Measurements from ENCODE around the gene PARM1. TPM values are rescaled to one million over a fixed set of nuclear protein-coding genes. Genes with fewer than 3 reads are reported as not detected.

PARM1 gene
- total and polyA plus RNA-seq, 9 of the 15 experiments (the other 6 are each of a cell fraction or from before 2014, with no cell fraction given): 0.07 TPM; not detected in 8

- TF ChIP-seq SMAD1 (IDR thresholded peaks at IDR 0.05; ENCODE audit: low read depth, low read length, partially characterized antibody) (no peak), ZNF140 (CRISPR knock-in tag; IDR thresholded peaks at IDR 0.05) (no peak), OTX1 (CRISPR knock-in tag; IDR thresholded peaks at IDR 0.05) (no peak), ZBTB2 (IDR thresholded peaks at IDR 0.05) (no peak), CTBP1 (IDR thresholded peaks at IDR 0.05; ENCODE audit: borderline replicate concordance) (no peak), ZNF764 (CRISPR knock-in tag; IDR thresholded peaks at IDR 0.05; ENCODE audit: low read depth) (no peak)
Observed at GRCh38 chr4:75011131-75011795, 78.3 kb downstream of the PARM1 start (continued).

GRCh38 chr4:75015627-75016026 is 82.7 kb downstream of the PARM1 start:
- ATAC-seq: no peak
- Histone ChIP-seq H3K4me3 (no peak overlapping the region), H3K4me2 (ENCODE audit: insufficient read depth, low read length) (no peak overlapping the region), H3K9me1 (ENCODE audit: control insufficient read depth, insufficient read depth, low read length) (no peaks in the 10 kb centered on the region), H3K79me2 (ENCODE audit: control insufficient read depth, insufficient read depth, low read length) (no peaks in the 10 kb centered on the region), H3K4me1 (replicated peaks in 1 of 2; ENCODE audit: control insufficient read depth in 2 of 2, insufficient read depth in 2 of 2, low read length in 2 of 2) (no peaks in the 10 kb centered on the region), H3K27me3 (ENCODE audit: control insufficient read depth in 2 of 2, insufficient read depth in 2 of 2, low read length in 2 of 2) (peaks cover 4% of the 10 kb centered on the region in 2 experiments; a peak in 3 of 5 replicates), H4K20me1 (replicated peaks; ENCODE audit: control insufficient read depth, insufficient read depth, low read length) (no peaks in the 10 kb centered on the region), H3K27ac (ENCODE audit: extremely low read depth, low read depth, low read length) (no peak overlapping the region), H3K36me3 (ENCODE audit: control insufficient read depth, insufficient read depth, low read length) (no peaks in the 10 kb centered on the region), H3K9me3 (replicated peaks; ENCODE audit: control insufficient read depth, insufficient read depth, low read depth, low read length) (no peaks in the 10 kb centered on the region), H3K9ac (ENCODE audit: insufficient read depth in 1 of 2, low read depth in 2 of 2, low read length in 2 of 2) (no peak overlapping the region), H2AFZ (ENCODE audit: low read depth, low read length) (no peak overlapping the region)
- WGBS (ENCODE audit: insufficient coverage, low coverage, missing lambda C conversion rate): 0% methylated on average over 2 of the region's 2 CpGs
- no TSS peak for BruUV-seq (replicated peaks)
- in situ Hi-C loops (cut with MboI) (no loop called here), intact Hi-C loops (cut with micrococcal nuclease) (no loop called here)
- POLR2A ChIA-PET: no interaction called here
- FAIRE-seq: no peak
- no peak for DNase-seq (ENCODE audit: extremely low read depth in 1 of 4, low spot score in 3 of 4)
- CTCF ChIA-PET (ENCODE audit: low intra/inter-chr PET ratio): no interaction called here
- TF ChIP-seq FOXM1 (IDR thresholded peaks at IDR 0.05; ENCODE audit: low read depth) (no peak), FOXM1 (CRISPR knock-in tag; IDR thresholded peaks at IDR 0.05; ENCODE audit: low read depth) (no peak), SRSF1 (IDR thresholded peaks at IDR 0.05; ENCODE audit: low read depth, low read length) (no peak), E2F8 (IDR thresholded peaks at IDR 0.05; ENCODE audit: low read depth, partially characterized antibody) (no peak), HMGXB4 (CRISPR knock-in tag; IDR thresholded peaks at IDR 0.05) (no peak), HMGN3 (IDR thresholded peaks at IDR 0.05; ENCODE audit: borderline replicate concordance, extremely low read depth, insufficient read length, low read depth, low read length) (no peak), GATA2 (CRISPR knock-in tag; IDR thresholded peaks at IDR 0.05) (no peak), ZNF717 (CRISPR knock-in tag; IDR thresholded peaks at IDR 0.05) (no peak), COPS2 (conservative IDR thresholded peaks at IDR 0.05) (no peak), BRD4 (IDR thresholded peaks at IDR 0.05) (no peak)
